KOPT-K1 (cell line): Measurements from ENCODE around the gene FBXO11.
"Not testable (repeated sequence)": the region's sequence is repeated elsewhere in the genome, so short reads cannot be mapped to it uniquely, and the experiment has no call there.

Experiments
- H3K27ac ChIP-seq: fragments of 200-600 bp; sonication (generic); 2 replicates; pipeline ENCODE4 v1.5.1; 2016; ENCODE audit warnings: antibody characterized with exemption, mild to moderate bottlenecking, low read depth, low read length; ENCODE audit not compliant: poor library complexity, severe bottlenecking
- H3K36me3 ChIP-seq: fragments of 200-600 bp; sonication (generic); 2 replicates; pipeline ENCODE4 v1.5.1; 2017; ENCODE audit warnings: antibody characterized with exemption, mild to moderate bottlenecking, low read length, moderate library complexity; ENCODE audit not compliant: insufficient read depth
- H3K9me3 ChIP-seq: fragments of 200-600 bp; sonication (generic); 2 replicates; pipeline ENCODE4 v1.5.1; 2017; ENCODE audit warnings: antibody characterized with exemption, low read length, mild to moderate bottlenecking; ENCODE audit not compliant: insufficient read depth, poor library complexity, severe bottlenecking

FBXO11 gene

GRCh38 chr2:47888581-47889280 lies 17.6 kb downstream of the FBXO11 start:
- Histone ChIP-seq H3K36me3 (peaks cover 7% of the 10 kb centered on the region; the same call in 1 of the 2 replicates), H3K27ac (no peak overlapping the region), H3K9me3 (peaks cover 6% of the 10 kb centered on the region)

- H3K36me3 ChIP-seq, result peaks cover 15% of the 10 kb centered on the region
- no peaks in the 10 kb centered on the region for H3K9me3 ChIP-seq
- no peak overlapping the region for H3K27ac ChIP-seq
Measured at GRCh38 chr2:47876912-47877311, 29.4 kb downstream of the FBXO11 start.

- Histone ChIP-seq H3K27ac (no peak overlapping the region), H3K9me3 (no peaks in the 10 kb centered on the region), H3K36me3 (peaks cover 23% of the 10 kb centered on the region)
Measured at GRCh38 chr2:47872941-47873340, 33.4 kb downstream of the FBXO11 start.

- Histone ChIP-seq H3K27ac (no peak overlapping the region), H3K36me3 (peaks cover 23% of the 10 kb centered on the region), H3K9me3 (no peaks in the 10 kb centered on the region)
Measured at GRCh38 chr2:47870641-47871540, 35.4 kb downstream of the FBXO11 start.

- Histone ChIP-seq H3K36me3 (peaks cover 23% of the 10 kb centered on the region), H3K9me3 (no peaks in the 10 kb centered on the region), H3K27ac (no peak overlapping the region)
Measured at GRCh38 chr2:47869859-47870595, 36.3 kb downstream of the FBXO11 start.

GRCh38 chr2:47868611-47869352 lies 37.5 kb downstream of the FBXO11 start:
- no peak overlapping the region for H3K27ac ChIP-seq
- H3K36me3 ChIP-seq, result peaks cover 20% of the 10 kb centered on the region
- H3K9me3 ChIP-seq, result no peaks in the 10 kb centered on the region

GRCh38 chr2:47867205-47867604 lies 39.1 kb downstream of the FBXO11 start:
- no peaks in the 10 kb centered on the region for H3K9me3 ChIP-seq
- no peak overlapping the region for H3K27ac ChIP-seq
- peaks cover 10% of the 10 kb centered on the region for H3K36me3 ChIP-seq

- no peak overlapping the region for H3K27ac ChIP-seq
- no peaks in the 10 kb centered on the region for H3K9me3 ChIP-seq
- H3K36me3 ChIP-seq, result no peaks in the 10 kb centered on the region
Measured at GRCh38 chr2:47864566-47864965, 41.7 kb downstream of the FBXO11 start.

GRCh38 chr2:47862949-47863348 lies 43.3 kb downstream of the FBXO11 start:
- peaks cover 6% of the 10 kb centered on the region; the same call in 1 of the 2 replicates for H3K36me3 ChIP-seq
- no peak overlapping the region for H3K27ac ChIP-seq
- H3K9me3 ChIP-seq, result no peaks in the 10 kb centered on the region

GRCh38 chr2:47853067-47853777 lies 53.1 kb downstream of the FBXO11 start:
- H3K27ac ChIP-seq, H3K36me3 ChIP-seq, H3K9me3 ChIP-seq: not testable (repeated sequence)

- Histone ChIP-seq H3K27ac (no peak overlapping the region), H3K9me3 (no peaks in the 10 kb centered on the region), H3K36me3 (no peaks in the 10 kb centered on the region)
Measured at GRCh38 chr2:47850198-47850597, 56.1 kb downstream of the FBXO11 start.

GRCh38 chr2:47849368-47849767 lies 56.9 kb downstream of the FBXO11 start:
- Histone ChIP-seq H3K9me3 (no peaks in the 10 kb centered on the region), H3K27ac (no peak overlapping the region), H3K36me3 (no peaks in the 10 kb centered on the region)

- H3K9me3 ChIP-seq, result no peaks in the 10 kb centered on the region
- H3K36me3 ChIP-seq, result peaks cover 8% of the 10 kb centered on the region
- H3K27ac ChIP-seq, result no peak overlapping the region
Measured at GRCh38 chr2:47844162-47844561, 62.1 kb downstream of the FBXO11 start.

GRCh38 chr2:47843407-47843806 lies 62.9 kb downstream of the FBXO11 start:
- H3K36me3 ChIP-seq, result peaks cover 15% of the 10 kb centered on the region

More at GRCh38 chr2:47843407-47843806, 62.9 kb downstream of the FBXO11 start:
- H3K9me3 ChIP-seq, result no peaks in the 10 kb centered on the region
- H3K27ac ChIP-seq, result no peak overlapping the region
